Mammary epithelial cell (primary cell): Measurements from ENCODE around the gene GNA15.

Experiments
- CTCF ChIP-seq, 2 donors: IDR thresholded peaks in 1 of 2; conservative IDR thresholded peaks in 1 of 2; 2 replicates each; pipeline ENCODE4 v1.5.1; 2011 to 2012; ENCODE audit warnings: inconsistent platforms in 2 of 2, low read length in 2 of 2, mild to moderate bottlenecking in 2 of 2, control low read depth in 1 of 2, low read depth in 1 of 2; ENCODE audit not compliant: insufficient read depth in 1 of 2; ENCODE audit errors: extremely low read depth in 1 of 2
- EZH2 ChIP-seq: IDR thresholded peaks from 2 replicates; pipeline ENCODE4 v1.6.1; 2012; ENCODE audit warnings: low read length, inconsistent platforms, borderline replicate concordance

DNA sequence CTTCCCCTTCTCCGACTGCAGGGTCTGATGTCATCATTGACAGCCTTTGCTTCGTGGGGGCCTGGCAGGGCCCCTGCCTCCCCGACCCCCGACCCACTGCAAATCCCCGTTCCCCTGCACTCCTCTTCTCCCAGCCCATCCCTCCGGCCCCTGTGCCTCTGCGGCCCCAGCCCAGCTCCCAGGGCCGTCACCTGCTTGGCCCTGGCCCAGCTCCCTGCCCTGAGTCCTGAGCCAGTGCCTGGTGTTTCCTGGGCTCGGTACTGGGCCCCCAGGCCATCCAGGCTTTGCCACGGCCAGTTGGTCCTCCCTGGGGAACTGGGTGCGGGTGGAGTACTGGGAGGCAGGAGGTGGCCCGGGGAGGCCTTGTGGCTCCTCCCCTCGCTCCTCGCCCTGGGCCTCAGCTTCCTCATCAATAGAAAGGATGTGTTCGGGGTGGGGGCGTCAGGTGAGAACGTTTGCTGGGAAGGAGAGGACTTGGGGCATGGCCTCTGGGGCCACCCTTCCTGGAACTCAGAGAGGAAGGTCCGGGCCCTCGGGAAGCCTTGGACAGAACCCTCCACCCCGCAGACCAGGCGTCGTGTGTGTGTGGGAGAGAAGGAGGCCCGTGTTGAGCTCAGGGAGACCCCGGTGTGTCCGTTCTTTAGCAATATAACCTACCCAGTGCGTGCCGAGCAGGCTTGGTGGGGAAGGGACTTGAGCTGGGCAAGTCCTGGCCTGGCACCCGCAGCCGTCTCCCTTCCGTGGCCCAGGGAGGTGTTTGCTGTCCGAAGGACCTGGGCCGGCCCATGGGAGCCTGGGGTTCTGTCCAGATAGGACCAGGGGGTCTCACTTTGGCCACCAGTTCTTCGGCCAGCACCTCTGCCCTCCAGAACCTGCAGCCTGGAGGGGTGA is 72.7 kb downstream of the GNA15 start:
- no peak for TF ChIP-seq CTCF (conservative IDR thresholded peaks at IDR 0.05 in 1 of 2, IDR thresholded peaks at IDR 0.05 in 1 of 2; ENCODE audit: extremely low read depth in 1 of 2, insufficient read depth in 1 of 2, low read depth in 1 of 2, low read length in 2 of 2)
- TF ChIP-seq EZH2: no peak
